Measurements from ENCODE around the gene AMN1. TPM values are rescaled to one million over a fixed set of nuclear protein-coding genes. Genes with fewer than 3 reads are reported as not detected.
A peak's percentile ranks its signal among the peaks of the same experiment; 100 is the strongest.
"Not testable (repeated sequence)": the region's sequence is repeated elsewhere in the genome, so short reads cannot be mapped to it uniquely, and the experiment has no call there.

AMN1 gene
- total RNA-seq, 1 experiment from 2014 or later: 15.8 TPM

- Histone ChIP-seq H3K36me3 (ENCODE audit: insufficient read depth, low read length, poor library complexity, severe bottlenecking) (no peaks in the 10 kb centered on the region), H3K9me3 (ENCODE audit: low read depth, low read length, poor library complexity, severe bottlenecking) (no peaks in the 10 kb centered on the region), H3K27ac (ENCODE audit: low read depth, low read length, poor library complexity, severe bottlenecking) (no peak overlapping the region), H3K4me1 (ENCODE audit: insufficient read depth, low read length, poor library complexity, severe bottlenecking) (peaks cover 6% of the 10 kb centered on the region), H3K4me3 (ENCODE audit: low read depth, low read length, poor library complexity, severe bottlenecking) (no peak overlapping the region), H3K27me3 (replicated peaks; ENCODE audit: insufficient read depth, low read depth, low read length, poor library complexity) (no peaks in the 10 kb centered on the region)
- no peak for DNase-seq (ENCODE audit: low spot score)
- ChIA-PET POLR2A (ENCODE audit: low non-redundant PET) (no interaction called here), CTCF (no interaction called here)
- intact Hi-C loops (cut with micrococcal nuclease; ENCODE audit: unreplicated experiment): no loop called here
- TF ChIP-seq EZH2 (IDR thresholded peaks at IDR 0.05; ENCODE audit: borderline replicate concordance, low read depth, low read length, poor library complexity, severe bottlenecking) (no peak), CTCF (conservative IDR thresholded peaks at IDR 0.05; ENCODE audit: low read depth, low read length) (no peak)
- BruUV-seq (replicated peaks): no TSS peak
These were observed 37.1 kb upstream of the AMN1 start for GRCh38 chr12:31765931-31766330.

GRCh38 chr12:31759632-31760459 is 31.0 kb upstream of the AMN1 start:
- H3K27ac ChIP-seq (ENCODE audit: low read depth, low read length, poor library complexity, severe bottlenecking): peak overlapping the region; percentile 96
- intact Hi-C loops (cut with micrococcal nuclease; ENCODE audit: unreplicated experiment): loop anchor here (2.0 kb wide), 1 partner anchor 77 kb away; no protein-coding TSS in a partner anchor
- no peak for TF ChIP-seq EZH2 (IDR thresholded peaks at IDR 0.05; ENCODE audit: borderline replicate concordance, low read depth, low read length, poor library complexity, severe bottlenecking)
- TF ChIP-seq CTCF (conservative IDR thresholded peaks at IDR 0.05; ENCODE audit: low read depth, low read length): no peak
- H3K9me3 ChIP-seq (ENCODE audit: low read depth, low read length, poor library complexity, severe bottlenecking): no peaks in the 10 kb centered on the region
- ChIA-PET CTCF (interaction anchor here (0.9 kb wide), 1 partner anchor 78 kb away, joined by 3 read pairs; no protein-coding TSS in a partner anchor), POLR2A (ENCODE audit: low non-redundant PET) (interaction anchor here (0.5 to 0.7 kb wide), 3 partner anchors 81 to 534 kb away, joined by 3 to 25 read pairs (median 5); no protein-coding TSS in a partner anchor)
- peaks cover 31% of the 10 kb centered on the region for H3K4me1 ChIP-seq (ENCODE audit: insufficient read depth, low read length, poor library complexity, severe bottlenecking)
- DNase-seq (ENCODE audit: low spot score): peak; percentile 55
- no peak overlapping the region for H3K4me3 ChIP-seq (ENCODE audit: low read depth, low read length, poor library complexity, severe bottlenecking)
- BruUV-seq (replicated peaks): TSS peak; percentile 62
- H3K36me3 ChIP-seq (ENCODE audit: insufficient read depth, low read length, poor library complexity, severe bottlenecking): no peaks in the 10 kb centered on the region
- no peaks in the 10 kb centered on the region for H3K27me3 ChIP-seq (replicated peaks; ENCODE audit: insufficient read depth, low read depth, low read length, poor library complexity)

GRCh38 chr12:31758297-31758696 is 29.5 kb upstream of the AMN1 start:
- Histone ChIP-seq H3K4me1 (ENCODE audit: insufficient read depth, low read length, poor library complexity, severe bottlenecking) (peaks cover 31% of the 10 kb centered on the region), H3K27ac (ENCODE audit: low read depth, low read length, poor library complexity, severe bottlenecking) (peak overlapping the region; percentile 96)
- H3K9me3 ChIP-seq (ENCODE audit: low read depth, low read length, poor library complexity, severe bottlenecking); CTCF ChIA-PET; H3K36me3 ChIP-seq (ENCODE audit: insufficient read depth, low read length, poor library complexity, severe bottlenecking); POLR2A ChIA-PET (ENCODE audit: low non-redundant PET); H3K27me3 ChIP-seq (replicated peaks; ENCODE audit: insufficient read depth, low read depth, low read length, poor library complexity); DNase-seq (ENCODE audit: low spot score); H3K4me3 ChIP-seq (ENCODE audit: low read depth, low read length, poor library complexity, severe bottlenecking); intact Hi-C loops (cut with micrococcal nuclease; ENCODE audit: unreplicated experiment); BruUV-seq (replicated peaks): not testable (repeated sequence)

Measured in A673 (cell line).